ENCODE results near the gene THOC6.

THOC6 gene

DNA sequence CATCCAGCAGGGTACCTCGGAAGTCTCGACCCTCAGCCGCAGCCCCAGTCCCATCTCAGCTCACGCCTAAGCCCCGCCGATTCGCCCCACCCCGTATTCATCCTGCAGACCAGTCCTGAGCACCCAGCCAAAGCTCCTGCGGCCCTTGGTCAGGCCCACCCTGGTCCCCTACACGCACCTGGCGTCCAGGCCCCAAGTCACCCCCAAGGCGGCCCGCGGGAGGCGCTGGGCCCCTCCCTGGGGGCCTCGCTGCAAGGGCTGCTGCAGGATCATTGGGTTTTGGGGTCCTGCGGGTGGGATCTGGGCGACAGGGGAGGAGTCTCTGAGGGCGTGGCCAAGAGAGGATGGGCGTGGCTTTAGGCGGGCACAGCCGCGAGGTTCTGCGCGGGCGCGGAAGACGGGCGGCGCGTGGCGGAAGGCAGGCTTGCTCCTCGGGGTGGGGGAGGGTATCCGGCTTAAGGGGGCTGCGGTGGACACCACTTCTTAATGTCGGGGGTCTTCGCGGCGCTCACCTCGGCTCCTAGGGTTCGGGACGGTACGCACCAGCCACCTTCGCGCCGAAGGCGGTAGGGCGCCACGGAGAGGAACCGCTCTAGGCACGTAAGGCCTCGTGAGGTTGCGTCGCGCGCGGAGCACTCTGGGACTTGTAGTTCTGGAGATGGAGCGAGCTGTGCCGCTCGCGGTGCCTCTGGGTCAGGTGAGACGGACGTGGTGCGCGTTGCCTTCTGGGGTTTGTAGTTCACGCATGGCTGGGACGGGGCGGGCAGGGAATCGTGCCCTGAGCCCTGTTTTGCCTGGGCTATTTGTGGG is at the start of gene THOC6, which contains the start of gene HCFC1R1:
Gene THOC6 (plus strand): TSS at position 367 of the 810 bp plus-strand sequence. CDS start 292 bp downstream, at position 659.
Gene HCFC1R1 (minus strand): TSS at position 274 of the 810 bp plus-strand sequence. CDS start 1 bp downstream, at position 273.
- peak within 1 kb of the TSS; percentile 100 for H3K27ac ChIP-seq (ENCODE audit: low read depth, low read length)
- no peaks in the 10 kb centered on the region for H3K9me3 ChIP-seq (ENCODE audit: control insufficient read depth, insufficient read depth, low read length)
- peaks cover 23% of the 10 kb centered on the region for H3K36me3 ChIP-seq (ENCODE audit: control insufficient read depth, insufficient read depth, low read length)
- no peaks in the 10 kb centered on the region for H3K27me3 ChIP-seq (ENCODE audit: control insufficient read depth, insufficient read depth, low read length)
- peaks cover 19% of the 10 kb centered on the region for H3K4me1 ChIP-seq (ENCODE audit: control insufficient read depth, insufficient read depth, low read length)
- peak within 1 kb of the TSS; percentile 98 for H3K4me3 ChIP-seq (ENCODE audit: low read depth, low read length)
- H3K9ac ChIP-seq (ENCODE audit: low read depth, low read length) = peak within 1 kb of the TSS; percentile 86

GRCh38 chr16:2974319-2975056 is 49.3 kb upstream of the THOC6 start:
- H3K4me1 ChIP-seq (ENCODE audit: control insufficient read depth, insufficient read depth, low read length) = peaks cover 10% of the 10 kb centered on the region
- no peaks in the 10 kb centered on the region for H3K9me3 ChIP-seq (ENCODE audit: control insufficient read depth, insufficient read depth, low read length)
- no peak overlapping the region for H3K9ac ChIP-seq (ENCODE audit: low read depth, low read length)
- H3K36me3 ChIP-seq (ENCODE audit: control insufficient read depth, insufficient read depth, low read length) = peaks cover 75% of the 10 kb centered on the region
- no peak overlapping the region for H3K27ac ChIP-seq (ENCODE audit: low read depth, low read length)
- H3K4me3 ChIP-seq (ENCODE audit: low read depth, low read length) = no peak overlapping the region
- H3K27me3 ChIP-seq (ENCODE audit: control insufficient read depth, insufficient read depth, low read length) = no peaks in the 10 kb centered on the region

DNA sequence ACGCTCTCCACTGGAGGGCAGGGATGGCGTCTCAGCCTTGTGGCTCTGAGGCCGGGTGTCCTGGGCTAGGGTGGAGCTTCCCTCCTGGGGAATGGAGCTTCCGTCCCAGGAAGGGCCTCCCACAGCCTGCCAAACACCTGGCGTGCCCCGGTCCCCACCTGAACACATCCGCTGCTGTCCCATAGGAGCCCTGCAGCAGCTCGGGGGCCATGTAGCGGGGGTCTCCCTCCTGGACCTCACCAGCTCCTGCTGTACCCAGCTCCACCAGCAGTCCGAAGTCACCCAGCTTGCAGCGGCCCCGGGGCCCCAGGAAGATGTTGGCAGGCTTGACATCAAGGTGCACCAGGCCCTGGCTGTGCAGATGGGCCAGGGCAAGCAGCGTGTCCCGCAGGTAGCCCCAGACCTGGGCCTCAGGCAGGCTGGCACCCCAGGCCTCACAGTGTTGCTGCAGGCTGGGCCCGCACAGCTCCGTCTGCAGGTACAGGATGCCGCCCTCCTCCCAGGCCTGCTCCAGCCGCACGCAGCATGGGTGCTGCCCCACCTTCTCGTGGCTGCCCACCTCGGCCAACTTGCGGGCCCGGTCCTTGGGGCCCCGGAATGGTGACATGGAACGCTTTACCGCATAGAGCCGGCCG is 48.6 kb upstream of the THOC6 start:
- H3K4me3 ChIP-seq (ENCODE audit: low read depth, low read length) = no peak overlapping the region
- no peaks in the 10 kb centered on the region for H3K9me3 ChIP-seq (ENCODE audit: control insufficient read depth, insufficient read depth, low read length)
- H3K9ac ChIP-seq (ENCODE audit: low read depth, low read length) = no peak overlapping the region
- H3K27ac ChIP-seq (ENCODE audit: low read depth, low read length) = no peak overlapping the region
- H3K36me3 ChIP-seq (ENCODE audit: control insufficient read depth, insufficient read depth, low read length) = peaks cover 75% of the 10 kb centered on the region
- no peaks in the 10 kb centered on the region for H3K27me3 ChIP-seq (ENCODE audit: control insufficient read depth, insufficient read depth, low read length)
- peaks cover 10% of the 10 kb centered on the region for H3K4me1 ChIP-seq (ENCODE audit: control insufficient read depth, insufficient read depth, low read length)

- H3K4me3 ChIP-seq (ENCODE audit: low read depth, low read length) = no peak overlapping the region
- no peak overlapping the region for H3K27ac ChIP-seq (ENCODE audit: low read depth, low read length)
- peaks cover 10% of the 10 kb centered on the region for H3K4me1 ChIP-seq (ENCODE audit: control insufficient read depth, insufficient read depth, low read length)
- H3K9me3 ChIP-seq (ENCODE audit: control insufficient read depth, insufficient read depth, low read length) = no peaks in the 10 kb centered on the region
- H3K9ac ChIP-seq (ENCODE audit: low read depth, low read length) = no peak overlapping the region
- no peaks in the 10 kb centered on the region for H3K27me3 ChIP-seq (ENCODE audit: control insufficient read depth, insufficient read depth, low read length)
- H3K36me3 ChIP-seq (ENCODE audit: control insufficient read depth, insufficient read depth, low read length) = peaks cover 74% of the 10 kb centered on the region
Measured at GRCh38 chr16:2976201-2976600, 47.6 kb upstream of the THOC6 start.

- no peak overlapping the region for H3K4me3 ChIP-seq (ENCODE audit: low read depth, low read length)
- no peak overlapping the region for H3K27ac ChIP-seq (ENCODE audit: low read depth, low read length)
- no peaks in the 10 kb centered on the region for H3K9me3 ChIP-seq (ENCODE audit: control insufficient read depth, insufficient read depth, low read length)
- no peak overlapping the region for H3K9ac ChIP-seq (ENCODE audit: low read depth, low read length)
- H3K27me3 ChIP-seq (ENCODE audit: control insufficient read depth, insufficient read depth, low read length) = no peaks in the 10 kb centered on the region
- H3K4me1 ChIP-seq (ENCODE audit: control insufficient read depth, insufficient read depth, low read length) = peaks cover 15% of the 10 kb centered on the region
- peaks cover 69% of the 10 kb centered on the region for H3K36me3 ChIP-seq (ENCODE audit: control insufficient read depth, insufficient read depth, low read length)
Measured at GRCh38 chr16:2976673-2977072, 47.2 kb upstream of the THOC6 start.

DNA sequence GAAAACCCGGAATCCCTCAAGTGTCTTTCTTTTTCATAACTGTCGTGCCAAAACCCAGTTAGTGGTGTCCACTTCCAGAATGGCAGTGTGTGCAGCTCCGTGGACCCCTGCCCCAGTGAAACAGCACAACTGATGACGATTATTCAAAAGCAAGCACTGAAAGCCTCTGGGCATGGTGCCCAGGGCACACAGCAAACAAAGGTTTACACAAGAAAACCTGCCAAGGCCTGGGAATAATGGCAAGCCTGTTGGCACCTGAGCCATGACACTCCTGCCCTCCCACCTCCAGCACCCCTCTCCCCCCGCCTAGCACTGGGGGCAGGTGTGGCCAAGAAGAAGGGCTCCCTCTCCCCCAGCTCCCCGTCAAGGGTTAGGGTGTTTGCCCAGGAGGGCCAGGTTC is 46.4 kb upstream of the THOC6 start:
- Histone ChIP-seq H3K4me1 (ENCODE audit: control insufficient read depth, insufficient read depth, low read length) (peaks cover 23% of the 10 kb centered on the region), H3K9me3 (ENCODE audit: control insufficient read depth, insufficient read depth, low read length) (no peaks in the 10 kb centered on the region), H3K4me3 (ENCODE audit: low read depth, low read length) (no peak overlapping the region), H3K27ac (ENCODE audit: low read depth, low read length) (no peak overlapping the region), H3K27me3 (ENCODE audit: control insufficient read depth, insufficient read depth, low read length) (no peaks in the 10 kb centered on the region), H3K36me3 (ENCODE audit: control insufficient read depth, insufficient read depth, low read length) (peaks cover 62% of the 10 kb centered on the region), H3K9ac (ENCODE audit: low read depth, low read length) (no peak overlapping the region)

DNA sequence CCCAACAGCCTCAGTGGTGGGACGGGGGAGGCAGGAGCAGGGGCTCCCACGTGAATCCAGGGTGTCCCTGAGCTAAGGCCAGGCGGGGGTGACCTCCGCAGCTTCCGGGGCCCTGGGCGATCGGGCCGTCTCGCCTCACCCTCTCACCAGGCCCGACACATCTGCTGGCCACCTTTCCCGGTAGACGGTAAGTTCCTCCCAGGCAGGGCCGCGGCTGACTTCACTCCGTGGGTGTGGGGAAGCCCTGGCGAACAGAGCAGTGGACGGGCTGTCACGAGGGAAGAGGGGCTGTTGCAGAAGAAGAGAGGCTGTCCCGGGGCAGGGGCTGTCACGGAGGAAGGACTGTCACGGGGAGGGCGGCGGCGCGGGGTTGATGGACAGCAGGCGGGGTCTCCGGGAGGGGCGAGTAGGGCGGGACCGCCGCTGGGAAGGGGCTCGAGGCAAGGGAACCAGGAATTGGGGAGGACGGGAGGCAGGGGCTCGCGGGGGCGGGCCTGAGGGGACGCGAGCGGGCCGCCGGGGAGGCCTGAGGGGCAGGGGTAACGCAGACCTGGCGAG is 44.1 kb upstream of the THOC6 start:
- no peaks in the 10 kb centered on the region for H3K27me3 ChIP-seq (ENCODE audit: control insufficient read depth, insufficient read depth, low read length)
- H3K4me3 ChIP-seq (ENCODE audit: low read depth, low read length) = peak overlapping the region; percentile 86
- H3K9me3 ChIP-seq (ENCODE audit: control insufficient read depth, insufficient read depth, low read length) = no peaks in the 10 kb centered on the region
- H3K9ac ChIP-seq (ENCODE audit: low read depth, low read length) = peak overlapping the region; percentile 88; the same call in 1 of the 2 replicates
- H3K27ac ChIP-seq (ENCODE audit: low read depth, low read length) = peak overlapping the region; percentile 98
- peaks cover 27% of the 10 kb centered on the region for H3K4me1 ChIP-seq (ENCODE audit: control insufficient read depth, insufficient read depth, low read length)
- H3K36me3 ChIP-seq (ENCODE audit: control insufficient read depth, insufficient read depth, low read length) = peaks cover 40% of the 10 kb centered on the region

GRCh38 chr16:2980227-2981176 is 43.3 kb upstream of the THOC6 start, which contains the start of gene PKMYT1:
Gene PKMYT1, minus strand, starts transcription at chr16:2980446. Its CDS starts 789 bp downstream, at chr16:2979657.
- Histone ChIP-seq H3K27me3 (ENCODE audit: control insufficient read depth, insufficient read depth, low read length) (no peaks in the 10 kb centered on the region), H3K4me3 (ENCODE audit: low read depth, low read length) (peak within 1 kb of the TSS; percentile 86), H3K4me1 (ENCODE audit: control insufficient read depth, insufficient read depth, low read length) (peaks cover 27% of the 10 kb centered on the region), H3K9ac (ENCODE audit: low read depth, low read length) (peak within 1 kb of the TSS; percentile 88), H3K36me3 (ENCODE audit: control insufficient read depth, insufficient read depth, low read length) (peaks cover 32% of the 10 kb centered on the region), H3K9me3 (ENCODE audit: control insufficient read depth, insufficient read depth, low read length) (no peaks in the 10 kb centered on the region), H3K27ac (ENCODE audit: low read depth, low read length) (peak within 1 kb of the TSS; percentile 98)

DNA sequence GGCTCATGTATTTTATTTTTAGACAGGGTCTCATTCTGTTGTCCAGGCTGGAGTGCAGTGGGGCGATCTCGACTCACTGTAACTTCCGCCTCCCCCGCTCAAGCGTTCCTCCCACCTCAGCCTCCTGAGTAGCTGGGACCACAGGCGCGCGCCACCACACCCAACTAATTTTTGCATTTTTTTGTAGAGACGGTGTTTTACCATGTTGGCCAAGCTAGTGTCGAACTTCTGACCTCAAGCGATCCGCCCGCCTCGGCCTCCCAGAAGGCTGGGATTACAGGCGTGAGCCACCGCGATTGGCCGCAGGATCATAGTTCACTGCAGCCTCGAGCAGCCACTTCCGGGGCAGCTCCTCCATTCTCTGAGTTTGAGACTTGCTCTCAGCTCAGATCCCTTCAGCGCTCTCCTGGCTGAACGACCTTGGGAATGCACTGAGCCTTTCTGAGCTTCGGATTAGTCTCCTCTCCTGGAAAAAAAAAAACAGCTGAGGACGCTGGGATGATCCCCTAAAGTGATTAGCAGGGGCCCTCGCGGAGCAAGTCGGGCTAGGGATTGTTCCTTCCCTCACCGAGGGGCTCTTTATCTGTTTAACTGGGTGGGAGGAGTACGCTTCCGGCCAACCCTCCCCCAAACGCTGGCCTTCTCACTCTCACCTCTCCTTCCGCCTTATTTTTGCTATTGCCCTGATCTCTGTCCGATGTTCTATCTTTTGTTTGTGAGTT is 42.5 kb upstream of the THOC6 start:
- peaks cover 27% of the 10 kb centered on the region for H3K4me1 ChIP-seq (ENCODE audit: control insufficient read depth, insufficient read depth, low read length)
- peak overlapping the region; percentile 98 for H3K27ac ChIP-seq (ENCODE audit: low read depth, low read length)
- peak overlapping the region; percentile 86 for H3K4me3 ChIP-seq (ENCODE audit: low read depth, low read length)
- H3K27me3 ChIP-seq (ENCODE audit: control insufficient read depth, insufficient read depth, low read length) = no peaks in the 10 kb centered on the region
- no peaks in the 10 kb centered on the region for H3K9me3 ChIP-seq (ENCODE audit: control insufficient read depth, insufficient read depth, low read length)
- peaks cover 24% of the 10 kb centered on the region for H3K36me3 ChIP-seq (ENCODE audit: control insufficient read depth, insufficient read depth, low read length)
- H3K9ac ChIP-seq (ENCODE audit: low read depth, low read length) = peak overlapping the region; percentile 88; the same call in 1 of the 2 replicates
